Amniotic stem cell (primary cell): ENCODE results near the gene BAHCC1.

Experiments used
- DNase-seq: peaks from one replicate; lab custom pipeline; 2025; lab: John Stamatoyannopoulos, UW

BAHCC1 gene

DNA sequence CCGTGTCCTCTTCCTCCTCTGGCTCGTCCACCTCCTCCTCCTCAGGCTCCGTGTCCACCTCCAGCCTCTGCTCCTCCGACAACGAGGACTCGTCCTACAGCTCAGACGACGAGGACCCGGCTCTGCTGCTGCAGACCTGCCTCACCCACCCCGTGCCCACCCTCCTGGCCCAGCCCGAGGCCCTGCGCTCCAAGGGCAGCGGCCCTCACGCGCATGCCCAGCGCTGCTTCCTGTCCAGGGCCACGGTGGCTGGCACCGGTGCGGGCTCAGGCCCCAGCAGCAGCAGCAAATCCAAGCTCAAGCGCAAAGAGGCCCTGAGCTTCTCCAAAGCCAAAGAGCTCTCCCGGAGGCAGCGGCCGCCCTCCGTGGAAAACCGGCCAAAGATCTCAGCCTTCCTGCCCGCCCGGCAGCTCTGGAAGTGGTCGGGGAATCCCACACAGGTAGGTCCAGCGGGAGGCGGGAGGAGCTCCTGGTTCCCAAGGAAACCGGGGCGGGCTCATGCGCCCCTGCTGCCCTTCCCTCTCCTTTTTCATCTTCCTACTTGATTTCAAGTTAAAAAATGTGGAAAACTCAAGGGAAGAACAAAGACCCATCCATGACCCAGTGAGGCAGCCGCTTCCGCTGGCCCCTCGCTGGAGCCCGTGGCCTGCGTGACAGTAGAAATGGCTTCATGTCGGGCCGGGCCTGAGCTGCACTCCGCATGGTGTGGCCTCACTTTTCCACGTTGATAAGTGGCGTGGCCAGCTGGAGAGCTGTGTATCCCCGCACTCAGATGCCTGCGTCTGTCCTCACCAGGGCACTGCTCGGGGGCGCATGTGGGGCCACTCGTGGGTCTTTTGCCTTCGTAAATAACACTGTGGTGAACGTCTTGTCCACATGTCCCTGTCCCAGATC, 66.6 kb downstream of the BAHCC1 start:
- no peak for DNase-seq

DNA sequence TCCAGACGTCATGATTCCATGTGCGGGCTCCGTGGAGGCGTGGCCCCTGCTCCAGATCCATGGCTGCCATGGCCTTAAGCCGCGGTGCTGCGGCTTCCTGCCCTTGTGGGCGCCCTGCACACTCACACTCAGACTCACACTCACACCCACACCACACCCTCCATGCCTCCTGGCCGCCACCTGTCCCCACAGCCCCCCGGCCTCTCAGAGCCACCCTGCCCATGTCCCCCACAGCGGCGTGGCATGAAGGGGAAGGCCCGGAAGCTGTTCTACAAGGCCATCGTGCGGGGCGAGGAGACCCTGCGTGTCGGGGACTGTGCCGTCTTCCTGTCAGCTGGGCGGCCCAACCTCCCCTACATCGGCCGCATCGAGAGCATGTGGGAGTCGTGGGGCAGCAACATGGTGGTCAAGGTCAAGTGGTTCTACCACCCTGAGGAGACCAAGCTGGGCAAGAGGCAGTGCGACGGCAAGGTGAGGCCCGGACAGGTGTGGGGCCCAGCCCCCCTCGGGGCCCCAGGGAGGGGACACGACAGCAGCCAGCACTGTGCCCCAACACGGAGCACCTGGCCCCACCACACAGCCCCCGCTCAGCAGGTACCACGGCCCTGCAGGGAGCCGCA, 67.4 kb downstream of the BAHCC1 start:
- no peak for DNase-seq

DNA sequence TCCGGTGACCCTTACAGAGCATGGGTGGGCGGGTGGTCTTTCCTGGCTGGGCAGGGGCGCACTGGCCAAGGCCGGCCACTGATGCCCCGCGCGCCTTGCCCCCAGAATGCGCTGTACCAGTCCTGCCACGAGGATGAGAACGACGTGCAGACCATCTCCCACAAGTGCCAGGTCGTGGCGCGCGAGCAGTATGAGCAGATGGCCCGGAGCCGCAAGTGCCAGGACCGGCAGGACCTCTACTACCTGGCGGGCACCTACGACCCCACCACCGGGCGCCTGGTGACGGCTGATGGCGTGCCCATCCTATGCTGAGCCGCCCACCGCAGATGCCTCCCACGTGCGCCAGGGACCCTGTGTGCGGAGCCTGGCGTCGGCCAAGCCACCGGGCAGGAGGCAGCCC, 68.2 kb downstream of the BAHCC1 start:
- DNase-seq = no peak

DNA sequence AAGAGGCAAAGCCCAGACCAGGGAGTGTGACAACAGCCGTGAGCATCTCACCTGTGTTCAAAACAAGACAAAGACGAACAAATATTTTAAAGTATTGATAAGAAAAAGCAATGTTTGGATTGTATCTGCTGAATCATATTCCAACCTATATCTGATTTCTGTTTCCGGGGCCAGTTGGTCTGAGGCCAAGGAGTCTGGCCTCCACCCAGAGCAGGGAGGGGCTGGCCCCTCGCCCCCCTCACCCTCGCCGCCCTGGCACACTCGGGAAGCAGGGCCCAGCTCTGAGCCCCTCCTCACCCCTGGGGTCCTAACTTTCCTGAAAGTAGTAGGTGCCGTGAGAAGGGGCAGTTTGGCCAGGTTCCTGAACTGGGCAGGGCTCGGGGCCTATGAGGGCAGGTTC, 69.3 kb downstream of the BAHCC1 start:
- no peak for DNase-seq

DNA sequence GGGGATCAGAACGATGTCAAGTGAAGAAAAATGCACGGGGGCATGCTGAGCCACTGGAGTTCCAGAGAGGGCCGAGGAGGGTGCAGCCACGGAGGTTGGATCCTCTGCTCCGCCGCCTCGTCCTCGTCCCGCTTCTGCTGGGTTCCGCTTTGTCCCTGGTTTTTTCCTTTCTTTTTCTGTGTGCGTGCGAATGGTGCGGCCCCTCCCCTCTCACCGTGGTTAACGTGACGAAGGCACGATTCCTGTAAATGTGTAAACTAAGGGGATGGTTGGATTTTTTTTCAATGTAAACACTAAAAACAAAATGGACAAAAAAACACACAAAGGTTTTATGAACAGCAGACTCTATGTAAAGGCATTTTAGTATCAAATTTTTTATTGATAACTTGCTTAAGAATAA, 70.7 kb downstream of the BAHCC1 start:
- DNase-seq = no peak

DNA sequence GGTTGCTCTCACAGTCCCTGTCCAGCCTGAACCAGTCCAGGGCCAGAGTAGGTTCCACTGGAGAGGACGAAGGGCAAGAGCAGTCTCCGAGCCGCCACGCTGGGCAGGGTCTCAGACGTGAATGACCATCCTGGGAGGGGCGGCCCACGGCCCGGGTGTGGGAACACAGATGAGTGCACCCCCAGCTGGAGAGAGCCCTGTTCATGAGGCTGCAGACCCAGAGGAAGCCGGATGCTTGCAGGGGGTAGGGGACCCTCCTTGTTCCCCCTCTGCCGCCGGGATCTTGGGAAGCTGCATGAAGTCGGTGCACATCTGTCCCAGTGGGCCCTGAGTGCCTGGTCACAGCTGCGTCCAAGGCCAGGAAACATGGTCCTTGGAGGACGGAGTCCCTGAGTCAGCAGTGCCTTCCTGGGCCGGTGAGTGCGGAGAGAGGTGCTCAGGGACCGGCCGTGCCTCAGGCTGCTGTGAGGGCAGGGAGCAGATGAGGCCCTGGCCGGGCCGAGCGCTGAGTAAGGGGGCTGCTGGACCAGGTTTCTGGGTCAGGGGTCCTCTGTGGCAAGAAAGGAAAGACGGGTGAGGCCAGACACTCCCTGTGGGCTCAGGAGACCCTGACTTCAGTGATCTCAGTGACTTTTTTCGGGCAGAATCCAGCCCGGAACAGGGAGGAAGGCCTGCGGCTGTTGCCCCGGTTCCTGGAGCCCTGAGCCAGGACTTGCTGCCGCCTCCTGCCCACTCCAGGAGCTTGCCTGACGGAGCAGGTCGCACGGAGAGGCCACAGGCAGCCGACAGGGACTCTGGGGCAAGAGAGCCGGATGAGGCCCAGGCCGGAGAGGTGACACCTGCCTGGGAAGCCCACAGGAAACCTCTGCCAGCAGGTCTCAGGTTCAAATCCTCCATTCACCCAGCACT, 71.6 kb downstream of the BAHCC1 start:
- no peak for DNase-seq

DNA sequence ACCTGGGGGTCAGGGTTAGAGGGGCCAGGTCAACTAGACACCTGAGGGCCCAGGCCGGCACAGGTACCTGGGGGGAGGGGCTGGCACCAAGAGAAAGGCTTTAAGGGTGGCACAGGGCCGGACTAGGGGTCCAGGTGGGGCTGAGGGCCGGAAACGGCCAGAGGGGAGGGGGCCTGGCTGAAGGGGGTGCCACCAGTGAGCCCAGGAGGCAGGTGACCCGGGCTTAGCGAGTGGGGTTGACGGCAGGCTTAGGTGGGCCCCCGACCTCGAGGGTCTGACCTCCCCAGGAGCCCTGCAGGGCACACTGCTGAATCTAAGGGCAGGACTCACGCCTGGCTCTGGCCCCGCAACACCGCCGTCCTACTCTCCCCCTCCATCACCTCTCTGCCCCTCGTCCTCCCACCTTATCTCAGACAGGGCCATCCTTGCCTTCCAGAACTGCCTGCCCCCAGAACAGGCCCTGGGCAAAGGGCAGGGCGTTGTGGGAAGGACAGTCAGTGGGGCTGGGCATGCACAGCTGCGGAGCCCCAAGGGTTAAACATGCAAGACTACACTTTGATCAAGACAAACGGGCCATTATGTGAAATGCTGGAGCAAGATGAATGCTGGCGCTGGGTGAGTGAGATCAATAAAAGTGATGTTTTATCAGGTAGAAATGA, 73.0 kb downstream of the BAHCC1 start:
- no peak for DNase-seq

DNA sequence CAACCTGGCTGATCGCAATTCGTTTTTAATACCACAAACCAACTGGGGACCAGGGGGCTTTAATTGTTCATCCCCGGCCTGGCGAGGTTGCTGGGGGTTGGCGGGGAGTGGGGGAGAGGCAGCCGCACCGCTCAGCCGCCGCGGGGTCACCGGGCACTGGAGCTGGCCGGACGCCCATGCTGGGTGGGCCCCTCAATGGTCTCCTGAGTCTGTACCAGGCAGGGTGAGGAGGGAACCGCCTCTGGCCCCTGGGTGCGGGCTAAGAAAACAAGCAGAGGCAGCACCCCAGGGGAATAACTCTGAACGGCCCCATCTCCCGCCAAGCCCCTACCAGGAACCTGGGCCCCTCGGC, 73.5 kb downstream of the BAHCC1 start:
- DNase-seq = no peak

DNA sequence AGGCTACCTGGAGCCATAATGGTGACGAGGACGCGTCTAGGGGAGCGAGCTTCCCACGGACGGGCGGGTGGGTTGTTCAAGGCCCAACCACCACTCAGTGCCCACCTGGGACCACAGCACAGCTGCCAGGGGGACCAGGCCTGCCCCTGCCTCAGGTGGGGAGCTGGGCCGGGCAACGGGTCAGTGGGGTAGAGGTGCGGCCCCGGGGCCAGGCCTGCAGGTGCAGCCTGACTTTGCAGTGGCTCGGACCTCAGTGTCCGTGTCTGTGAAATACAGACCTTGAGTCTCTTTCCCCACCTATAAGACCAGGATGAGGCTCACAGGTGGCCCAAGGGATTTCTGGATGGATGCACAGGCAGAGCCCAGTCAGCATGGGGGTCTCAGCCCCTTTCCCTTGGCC, 74.0 kb downstream of the BAHCC1 start:
- DNase-seq = no peak

DNA sequence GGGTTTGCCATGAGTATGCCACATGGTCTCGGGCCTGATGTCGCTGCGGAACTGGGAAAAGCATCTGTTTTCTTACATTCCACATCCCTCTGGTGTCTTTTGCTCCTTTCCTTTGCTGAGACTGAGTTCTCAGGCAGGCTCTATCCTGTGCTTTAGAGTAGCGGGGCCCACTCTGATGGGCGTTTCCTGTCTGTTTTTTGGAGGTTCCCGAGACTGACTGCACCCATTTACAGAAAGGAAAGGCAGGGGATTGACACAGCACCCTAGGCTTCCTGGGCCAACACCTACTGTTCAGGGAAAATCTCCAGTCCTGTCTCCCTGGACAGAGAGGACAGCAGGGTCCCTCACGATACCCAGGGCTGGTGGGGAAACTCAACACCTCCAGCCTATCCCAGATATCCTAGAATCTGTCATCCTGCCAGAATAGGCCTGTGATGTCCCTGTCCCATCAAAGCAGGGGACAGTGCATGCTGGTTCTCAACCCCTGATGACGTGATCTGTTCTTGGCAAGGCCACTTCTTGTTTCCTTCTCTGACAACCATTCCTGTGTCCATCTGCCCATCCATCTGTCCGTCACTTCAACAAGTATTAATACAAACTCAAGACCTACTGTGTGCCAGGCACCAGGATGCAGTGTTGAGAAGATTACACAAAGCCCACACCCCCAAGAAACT, 75.2 kb downstream of the BAHCC1 start:
- no peak for DNase-seq

DNA sequence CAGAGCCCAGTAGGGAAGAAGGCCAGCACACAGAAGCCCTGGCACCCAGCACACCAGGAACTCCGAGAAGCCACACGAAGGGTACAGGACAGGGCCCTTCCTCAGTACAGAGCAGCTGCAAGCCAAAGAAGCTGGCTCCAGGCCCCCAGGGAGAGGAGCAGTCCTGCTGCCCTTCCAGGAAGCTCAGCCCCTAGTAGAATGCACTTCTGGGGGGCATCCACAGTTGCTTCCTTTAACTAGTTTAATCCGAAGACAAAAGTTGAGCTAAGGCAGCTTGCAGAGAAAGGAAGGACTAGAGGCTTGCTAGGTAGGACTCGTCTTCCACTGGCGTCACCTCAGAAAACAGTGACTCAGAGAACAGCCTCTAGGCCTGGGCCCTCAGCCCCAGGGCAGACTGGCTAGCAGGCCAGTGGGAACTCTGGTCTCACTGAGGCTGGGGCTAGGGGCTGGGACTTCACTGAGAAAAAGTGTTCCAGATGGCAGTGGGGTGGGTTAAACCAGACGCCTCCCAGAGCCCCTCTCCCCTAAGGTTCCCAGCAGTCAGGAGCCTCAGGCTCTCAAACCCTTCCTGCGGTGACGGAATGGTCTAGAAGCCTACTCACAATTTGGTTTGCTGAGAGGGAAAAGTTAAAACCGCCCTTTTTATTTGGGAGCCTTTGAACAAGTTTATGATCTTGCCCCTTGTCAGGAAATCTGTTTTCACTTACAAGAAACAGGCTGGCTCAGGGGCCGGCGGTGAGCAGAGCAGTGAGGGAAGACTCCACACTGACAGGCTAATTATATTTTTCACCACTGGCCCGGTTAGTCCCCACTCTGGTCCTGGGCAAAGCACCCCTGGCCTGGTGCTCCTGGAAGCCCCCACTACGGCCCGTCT, 75.9 kb downstream of the BAHCC1 start:
- DNase-seq = no peak

DNA sequence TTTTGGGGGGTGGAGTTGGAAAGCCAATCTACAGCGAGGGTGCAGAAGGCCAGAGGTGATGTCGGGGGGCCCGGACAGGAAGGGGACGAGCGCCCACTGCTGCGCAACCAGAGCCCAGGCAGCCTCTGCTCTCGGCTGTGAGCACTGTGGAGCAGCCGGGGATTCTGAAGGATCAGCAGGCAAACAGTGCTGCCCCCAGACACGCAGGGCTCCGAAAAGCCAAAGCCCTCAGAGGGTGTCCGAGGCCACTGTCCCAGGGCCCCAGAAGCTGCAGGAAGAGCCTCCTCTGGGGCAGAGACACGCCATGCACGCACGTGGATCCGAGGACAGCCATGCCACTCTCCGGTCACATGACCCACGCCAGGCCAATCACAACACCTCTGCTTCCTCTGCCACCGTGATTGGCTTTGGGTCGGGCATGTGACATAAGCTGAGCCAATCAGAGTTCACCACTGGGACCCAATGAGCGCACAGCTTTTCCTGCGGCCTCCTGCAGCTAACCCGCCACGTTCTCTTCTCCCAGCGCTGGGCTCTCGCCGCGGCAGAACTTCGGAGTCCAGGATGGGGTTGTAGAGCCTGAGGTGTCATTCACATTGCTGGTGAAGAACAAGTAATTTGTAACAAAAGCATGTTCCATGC, 76.7 kb downstream of the BAHCC1 start:
- no peak for DNase-seq

DNA sequence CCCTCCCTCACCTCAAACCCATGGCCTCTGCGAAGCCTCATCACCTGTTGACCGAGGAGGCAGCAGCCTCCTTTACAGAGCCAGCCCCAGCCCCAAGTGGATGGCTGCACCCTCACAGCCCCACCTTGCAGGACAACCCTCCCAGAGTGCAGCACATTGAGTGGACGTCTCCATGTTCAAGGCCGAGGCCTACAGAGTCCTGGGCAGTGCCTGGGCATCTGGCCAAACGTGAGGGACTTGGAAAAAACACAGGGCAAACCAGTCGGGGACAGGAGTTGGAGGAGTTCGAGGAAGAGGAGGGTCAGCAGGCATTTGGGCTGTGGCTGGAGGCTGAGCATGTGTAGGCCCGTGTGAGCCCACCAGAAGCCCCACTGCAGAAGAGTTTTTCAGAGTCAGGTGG, 77.8 kb downstream of the BAHCC1 start:
- DNase-seq = no peak

DNA sequence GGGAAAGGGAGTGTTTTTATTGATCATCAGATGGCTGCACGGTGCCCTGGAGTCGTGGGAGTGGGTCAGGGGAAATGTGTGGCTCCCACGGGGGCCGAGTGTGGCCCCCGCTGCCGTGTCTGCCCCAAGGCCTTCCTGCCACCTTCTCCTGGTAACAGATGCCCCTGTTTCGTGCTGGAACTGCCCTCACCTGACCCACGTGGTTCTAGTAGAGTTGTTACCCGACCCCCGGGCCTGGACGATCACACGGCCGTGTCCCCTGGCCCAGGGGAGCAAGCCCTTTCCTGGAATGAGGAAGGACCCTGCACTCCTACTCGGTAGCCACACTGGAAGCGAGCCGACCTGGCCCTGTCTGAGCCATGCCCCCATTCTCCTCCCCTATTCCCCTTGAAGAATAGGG, 79.7 kb downstream of the BAHCC1 start:
- no peak for DNase-seq

DNA sequence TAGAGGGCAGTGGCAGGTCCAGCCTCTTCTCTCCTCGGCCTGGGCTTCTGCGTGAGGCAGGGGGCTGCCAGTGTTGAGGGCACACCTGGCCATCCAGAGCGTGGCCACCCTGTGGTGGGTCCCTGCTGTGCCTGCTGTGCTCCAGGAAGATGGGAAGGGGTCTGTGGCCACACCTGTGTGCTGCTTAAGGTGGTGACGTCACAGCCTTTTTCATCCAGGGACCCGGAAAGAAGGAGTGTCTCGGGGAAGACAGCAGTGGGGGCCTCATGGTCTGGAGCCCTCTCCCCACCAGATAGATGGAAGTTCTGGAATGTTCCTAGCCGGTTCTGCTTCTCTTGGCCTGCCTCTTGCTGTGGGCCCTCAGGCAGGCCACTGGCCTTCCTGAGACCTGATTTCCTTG, 80.8 kb downstream of the BAHCC1 start:
- DNase-seq = no peak

DNA sequence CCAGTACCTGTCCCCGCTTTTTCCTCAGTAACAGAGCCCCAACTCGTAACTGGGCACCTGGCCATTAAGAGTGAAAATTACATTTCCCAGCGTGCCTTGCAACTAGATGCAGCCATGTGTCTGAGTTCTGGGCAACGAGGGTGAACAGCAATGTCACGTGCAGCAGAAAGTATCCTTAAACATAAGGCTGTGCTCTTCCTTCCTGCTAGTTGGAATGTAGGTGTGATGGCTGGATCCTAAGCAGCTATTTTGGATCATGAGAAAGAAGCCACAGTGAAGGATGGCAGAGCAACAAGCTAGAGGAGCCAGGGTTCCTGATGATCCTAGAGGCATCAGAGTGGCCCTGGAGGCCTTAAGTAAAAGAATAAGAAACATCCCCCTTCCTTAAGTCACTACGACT, 81.4 kb downstream of the BAHCC1 start:
- DNase-seq = no peak

DNA sequence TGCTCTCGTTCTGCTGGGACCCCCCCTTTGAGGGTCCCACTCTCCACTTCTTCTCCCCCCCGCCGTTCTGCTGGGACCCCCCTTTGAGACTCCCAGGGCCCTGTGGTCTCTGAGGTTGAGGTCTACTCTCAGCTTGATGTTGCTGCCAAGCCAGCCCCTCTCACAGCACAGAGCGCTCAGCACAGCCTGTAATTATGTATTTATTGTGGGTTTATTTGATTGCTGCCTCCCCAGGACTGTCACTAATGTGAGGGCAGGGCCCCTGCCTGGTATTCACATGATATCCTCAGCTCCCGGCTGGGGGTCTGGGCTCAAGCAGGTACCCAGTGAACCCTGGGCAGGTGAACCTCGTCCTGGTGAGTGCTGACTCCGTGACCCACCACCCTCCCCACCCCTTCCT, 81.9 kb downstream of the BAHCC1 start:
- no peak for DNase-seq

DNA sequence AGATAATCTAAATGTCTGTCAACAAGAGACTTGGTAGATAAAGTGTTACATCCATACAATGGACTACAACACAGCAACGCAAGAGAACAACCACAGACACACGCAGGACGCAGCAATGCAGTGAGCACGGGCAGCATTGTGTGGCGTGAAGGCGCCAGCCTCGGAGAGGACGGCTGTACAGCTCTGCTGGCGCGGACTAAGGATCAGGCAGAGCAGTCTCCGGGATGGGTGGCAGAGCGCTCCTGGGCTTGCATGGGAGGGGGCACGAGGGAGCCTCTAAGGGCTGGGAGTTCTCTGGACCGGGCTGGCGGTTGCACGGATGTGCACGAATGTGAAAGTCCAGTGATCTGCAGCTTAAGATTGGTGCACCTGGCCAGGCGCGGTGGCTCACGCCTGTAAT, 82.9 kb downstream of the BAHCC1 start:
- no peak for DNase-seq

DNA sequence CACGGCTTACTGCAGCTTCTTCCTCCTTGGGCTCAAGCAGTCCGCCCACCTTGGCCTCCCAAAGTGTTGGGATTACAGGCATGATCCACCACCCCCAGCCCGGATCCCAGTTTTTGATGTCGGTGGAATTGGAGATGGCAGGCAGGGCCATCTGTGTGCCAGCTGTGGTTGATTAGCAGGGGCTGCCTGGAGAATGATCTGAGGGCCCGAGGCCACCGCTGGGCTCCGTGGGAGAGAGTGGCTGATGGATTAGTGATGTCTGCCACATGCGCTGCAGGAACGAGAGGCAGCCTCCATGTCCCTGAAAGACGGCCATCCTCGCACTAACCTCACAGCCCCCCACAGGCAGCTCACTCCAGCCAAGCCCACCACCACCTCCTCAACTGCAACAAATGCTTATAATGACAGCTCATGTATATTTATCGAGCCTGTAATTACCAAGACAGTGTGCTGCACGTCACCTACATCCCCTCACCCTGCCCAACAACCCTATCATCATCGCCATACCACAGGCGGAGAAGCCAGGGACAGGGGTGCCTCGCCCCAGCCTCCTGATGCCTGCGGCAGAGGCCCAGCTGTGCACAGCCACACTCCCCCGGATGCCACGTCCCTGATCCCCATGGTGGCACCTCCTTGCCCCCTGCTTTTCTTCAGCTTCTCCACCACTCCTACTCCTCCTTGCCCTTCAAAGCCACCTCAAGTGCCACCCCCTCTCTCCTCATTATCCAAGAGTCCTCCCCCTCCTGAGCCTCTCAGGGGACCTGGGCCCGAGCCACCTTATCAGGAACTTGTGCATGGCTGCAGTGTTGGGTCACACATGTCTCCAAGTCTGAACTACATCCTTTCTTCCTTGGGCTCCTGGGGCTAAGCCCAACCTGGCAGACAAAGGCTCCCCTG, 84.2 kb downstream of the BAHCC1 start:
- DNase-seq = no peak
